Keratinocyte (primary cell): ENCODE data around the gene MMP11. TPM values are rescaled to one million over a fixed set of nuclear protein-coding genes. Genes with fewer than 3 reads are reported as not detected.

Experiments
- DNase-seq: peaks from one replicate; pipeline ENCODE4 v3.0.0-alpha.2; 2011; ENCODE audit warnings: low read depth, missing footprints, low spot score
- FAIRE-seq: peaks from 2 replicates; lab custom pipeline; 2011; peaks lifted over from hg19 to GRCh38; lab: Jason Lieb, UNC
- H2AFZ ChIP-seq: 2 replicates; pipeline ENCODE4 v1.6.0; 2012; ENCODE audit warnings: low read length, control low read depth, inconsistent platforms; ENCODE audit not compliant: control insufficient read depth
- H3K27ac ChIP-seq: 2 replicates; pipeline ENCODE4 v1.5.1; 2011; ENCODE audit warnings: low read length; ENCODE audit not compliant: control insufficient read depth, insufficient read depth
- H3K27me3 ChIP-seq: 3 replicates; pipeline ENCODE4 v1.6.0; 2011; ENCODE audit warnings: low read length; ENCODE audit not compliant: control insufficient read depth, insufficient read depth; ENCODE audit errors: extremely low read depth
- H3K36me3 ChIP-seq, 2 experiments: 2 replicates in 1 of 2; 3 replicates in 1 of 2; pipeline ENCODE4 v1.5.1; 2011; ENCODE audit warnings: low read length in 2 of 2, mild to moderate bottlenecking in 1 of 2; ENCODE audit not compliant: control insufficient read depth in 2 of 2, insufficient read depth in 2 of 2; ENCODE audit errors: extremely low read depth in 1 of 2
- H3K4me1 ChIP-seq: 3 replicates; pipeline ENCODE4 v1.5.1; 2011; ENCODE audit warnings: low read length; ENCODE audit not compliant: control insufficient read depth, insufficient read depth; ENCODE audit errors: extremely low read depth
- H3K4me2 ChIP-seq: 3 replicates; pipeline ENCODE4 v1.6.0; 2011; ENCODE audit warnings: low read depth, low read length; ENCODE audit not compliant: control insufficient read depth, insufficient read depth; ENCODE audit errors: extremely low read depth
- H3K4me3 ChIP-seq, 3 experiments: fragments of 200-600 bp in 1 of 3; sonication (generic) in 1 of 3; 2 replicates in 2 of 3; 3 replicates in 1 of 3; pipeline ENCODE4 v1.5.1; 2011 to 2016; ENCODE audit warnings: low read length in 3 of 3, mild to moderate bottlenecking in 3 of 3, control low read depth in 2 of 3, inconsistent platforms in 1 of 3, low read depth in 1 of 3, mixed read lengths in 1 of 3, mixed run types in 1 of 3, moderate library complexity in 1 of 3; ENCODE audit not compliant: control insufficient read depth in 2 of 3, insufficient read depth in 2 of 3; ENCODE audit errors: extremely low read depth in 1 of 3
- H3K79me2 ChIP-seq: 2 replicates; pipeline ENCODE4 v1.6.0; 2012; ENCODE audit warnings: low read length; ENCODE audit not compliant: control insufficient read depth, insufficient read depth
- H3K9ac ChIP-seq: 3 replicates; pipeline ENCODE4 v1.6.0; 2011; ENCODE audit warnings: low read length; ENCODE audit not compliant: control insufficient read depth, insufficient read depth; ENCODE audit errors: extremely low read depth
- H3K9me1 ChIP-seq: 3 replicates; pipeline ENCODE4 v1.6.0; 2011; ENCODE audit warnings: low read length; ENCODE audit not compliant: control insufficient read depth, insufficient read depth; ENCODE audit errors: extremely low read depth
- H3K9me3 ChIP-seq: 2 replicates; pipeline ENCODE4 v1.5.1; 2012; ENCODE audit warnings: low read depth, low read length; ENCODE audit not compliant: control insufficient read depth
- H4K20me1 ChIP-seq: 3 replicates; pipeline ENCODE4 v1.6.0; 2011; ENCODE audit warnings: low read length; ENCODE audit not compliant: control insufficient read depth, insufficient read depth; ENCODE audit errors: extremely low read depth
- CTCF ChIP-seq, 3 experiments: IDR thresholded peaks in 1 of 3; conservative IDR thresholded peaks in 1 of 3; optimal IDR thresholded peaks in 1 of 3; 2 replicates in 2 of 3; 3 replicates in 1 of 3; pipeline versions ENCODE3 to v1.5.1; 2011; ENCODE audit warnings: low read length in 3 of 3, mild to moderate bottlenecking in 3 of 3, moderate library complexity in 2 of 3, control low read depth in 1 of 3, inconsistent platforms in 1 of 3; ENCODE audit not compliant: insufficient read depth in 2 of 3; ENCODE audit errors: extremely low read depth in 1 of 3
- EZH2 ChIP-seq: IDR thresholded peaks from one replicate; pipeline ENCODE4 v1.6.1; 2012; ENCODE audit warnings: inconsistent platforms, mild to moderate bottlenecking, low read length, moderate library complexity
- dilution Hi-C: fragments of 300-500 bp; cut with MboI; formaldehyde crosslinking; loops from one replicate; pipeline ENCODE4 v1.7.0; 2020; ENCODE audit warnings: low sequenced_read_pairs; ENCODE audit not compliant: extremely low pct_ligation_motif_present
- polyA plus RNA-seq, 5 experiments: library from polyadenylated mRNA; depleted of rRNA in 3 of 5; stranded (reverse) in 3 of 5; stranded (forward) in 1 of 5; unstranded in 1 of 5; fragments of >200 nt; gene quantifications; 1 replicate in 1 of 5; 2 replicates in 3 of 5; 3 replicates in 1 of 5; pipeline versions ENCODE4 v1.2.1 to v1.2.3, GENCODE V29; 2011 to 2012; ENCODE audit warnings: missing spikeins in 2 of 5, low read depth in 1 of 5, low replicate concordance in 1 of 5

The MMP11 gene
- polyA plus RNA-seq, 1 donor (not counting 4 experiments of a cell fraction or from before 2014, with no cell fraction given) = 0.13 TPM

- H3K36me3 ChIP-seq = peaks cover 0 to 4% of the 10 kb centered on the region in 2 experiments
- H3K4me3 ChIP-seq = no peak overlapping the region
- H3K27me3 ChIP-seq = no peaks in the 10 kb centered on the region
- H3K4me2 ChIP-seq = no peak overlapping the region
- no peak overlapping the region for H3K9ac ChIP-seq
- H3K27ac ChIP-seq = no peak overlapping the region
- no peaks in the 10 kb centered on the region for H3K9me3 ChIP-seq
- dilution Hi-C loops = no loop called here
- no peaks in the 10 kb centered on the region for H3K79me2 ChIP-seq
- H3K4me1 ChIP-seq = no peaks in the 10 kb centered on the region
- H4K20me1 ChIP-seq = no peaks in the 10 kb centered on the region
- DNase-seq = no peak
- no peak for FAIRE-seq
- TF ChIP-seq EZH2 (no peak), CTCF (optimal IDR thresholded peaks at IDR 0.05 in 1 of 3, IDR thresholded peaks at IDR 0.05 in 1 of 3, conservative IDR thresholded peaks at IDR 0.05 in 1 of 3; ENCODE audit: extremely low read depth in 1 of 3, insufficient read depth in 2 of 3, low read length in 3 of 3) (no peak)
- no peaks in the 10 kb centered on the region for H3K9me1 ChIP-seq
- no peak overlapping the region for H2AFZ ChIP-seq
Measured at GRCh38 chr22:23737696-23738095, 35.0 kb upstream of the MMP11 start.

GRCh38 chr22:23742505-23743264, 30.0 kb upstream of the MMP11 start:
- Histone ChIP-seq H3K9me1 (no peaks in the 10 kb centered on the region), H3K4me3 (no peak overlapping the region), H3K27me3 (no peaks in the 10 kb centered on the region), H3K36me3 (peaks cover 11 to 17% of the 10 kb centered on the region in 2 experiments), H3K27ac (no peak overlapping the region), H2AFZ (no peak overlapping the region), H3K4me1 (no peaks in the 10 kb centered on the region), H3K9me3 (no peaks in the 10 kb centered on the region), H3K9ac (no peak overlapping the region), H4K20me1 (no peaks in the 10 kb centered on the region), H3K4me2 (no peak overlapping the region), H3K79me2 (no peaks in the 10 kb centered on the region)
- dilution Hi-C loops = no loop called here
- DNase-seq (no peak), FAIRE-seq (no peak)
- TF ChIP-seq EZH2 = no peak
- TF ChIP-seq CTCF (optimal IDR thresholded peaks at IDR 0.05 in 1 of 3, IDR thresholded peaks at IDR 0.05 in 1 of 3, conservative IDR thresholded peaks at IDR 0.05 in 1 of 3; ENCODE audit: extremely low read depth in 1 of 3, insufficient read depth in 2 of 3, low read length in 3 of 3) = no peak
